Measurements from ENCODE around the gene GAPT. TPM values are rescaled to one million over a fixed set of nuclear protein-coding genes. Genes with fewer than 3 reads are reported as not detected.

GAPT gene
- total and polyA plus RNA-seq, 11 donors, result 0.09 to 1.4 (median 0.39) TPM; not detected in 3

DNA sequence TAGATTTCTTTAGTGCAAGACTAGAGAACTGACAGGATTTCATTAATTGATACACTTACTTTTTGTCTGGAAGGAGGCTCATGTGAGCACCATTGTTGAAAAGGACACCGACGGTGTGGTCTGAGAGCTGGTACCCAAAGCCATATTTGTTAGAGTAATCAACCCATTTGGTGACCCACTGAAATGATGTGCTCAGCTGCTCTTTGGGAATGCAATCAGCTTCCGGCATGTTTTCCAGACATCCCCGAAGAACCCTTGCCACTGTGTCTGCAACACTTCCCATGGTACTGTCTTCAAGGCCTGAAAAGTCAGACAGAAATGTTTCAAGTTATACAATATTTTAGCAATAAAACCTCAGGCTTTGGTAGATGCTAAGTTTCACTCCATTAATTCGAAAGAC lies 35.8 kb upstream of the GAPT start:
- intact Hi-C loops (cut with DNase I), result loop anchor here in 9 of 10 donors (5.0 to 10.0 kb wide), 18 partner anchors 91 to 753 kb away; no protein-coding TSS in a partner anchor
- 42 to 54% (median 49%) methylated on average over 5 of the region's 5 CpGs for WGBS, 4 donors
- TF ChIP-seq, protein P1, sequence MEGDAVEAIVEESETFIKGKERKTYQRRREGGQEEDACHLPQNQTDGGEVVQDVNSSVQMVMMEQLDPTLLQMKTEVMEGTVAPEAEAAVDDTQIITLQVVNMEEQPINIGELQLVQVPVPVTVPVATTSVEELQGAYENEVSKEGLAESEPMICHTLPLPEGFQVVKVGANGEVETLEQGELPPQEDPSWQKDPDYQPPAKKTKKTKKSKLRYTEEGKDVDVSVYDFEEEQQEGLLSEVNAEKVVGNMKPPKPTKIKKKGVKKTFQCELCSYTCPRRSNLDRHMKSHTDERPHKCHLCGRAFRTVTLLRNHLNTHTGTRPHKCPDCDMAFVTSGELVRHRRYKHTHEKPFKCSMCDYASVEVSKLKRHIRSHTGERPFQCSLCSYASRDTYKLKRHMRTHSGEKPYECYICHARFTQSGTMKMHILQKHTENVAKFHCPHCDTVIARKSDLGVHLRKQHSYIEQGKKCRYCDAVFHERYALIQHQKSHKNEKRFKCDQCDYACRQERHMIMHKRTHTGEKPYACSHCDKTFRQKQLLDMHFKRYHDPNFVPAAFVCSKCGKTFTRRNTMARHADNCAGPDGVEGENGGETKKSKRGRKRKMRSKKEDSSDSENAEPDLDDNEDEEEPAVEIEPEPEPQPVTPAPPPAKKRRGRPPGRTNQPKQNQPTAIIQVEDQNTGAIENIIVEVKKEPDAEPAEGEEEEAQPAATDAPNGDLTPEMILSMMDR (IDR thresholded peaks at IDR 0.05), result no peak
- TF ChIP-seq POLR2A (IDR thresholded peaks at IDR 0.05), result no peak

DNA sequence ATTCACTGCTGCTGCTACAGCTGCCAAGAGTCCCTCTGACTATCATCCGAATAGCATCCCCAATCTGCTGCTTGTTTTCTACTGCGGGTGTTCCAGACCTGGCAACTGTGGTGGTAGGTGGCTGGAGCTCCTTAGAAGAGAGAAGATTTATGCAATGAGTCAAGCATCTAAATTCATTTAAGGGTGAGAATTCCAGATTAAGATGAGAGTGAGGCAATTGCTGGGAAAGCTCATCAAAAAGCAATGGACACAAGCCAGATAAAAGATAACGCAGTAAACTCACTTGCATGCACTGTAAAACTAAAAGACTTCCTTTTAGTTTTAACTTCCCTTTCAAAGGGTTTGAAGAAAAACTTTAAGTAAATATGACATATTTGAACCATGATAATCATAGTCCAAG lies 35.2 kb upstream of the GAPT start:
- Histone ChIP-seq H3K36me3 (peaks cover 0 to 75% (median 51%) of the 10 kb centered on the region in 9 donors), H3K9me3 (no peaks in the 10 kb centered on the region), H3K4me1 (peaks cover 0 to 41% (median 20%) of the 10 kb centered on the region in 12 donors), H3K27me3 (no peaks in the 10 kb centered on the region), H3K27ac (peak overlapping the region in 9 of 12 donors; percentile 33 to 99 (median 96)), H3K4me3 (peak overlapping the region in 11 of 12 donors; percentile 70 to 97 (median 86))
- TF ChIP-seq, protein P1 (IDR thresholded peaks at IDR 0.05), result no peak
- TF ChIP-seq POLR2A (IDR thresholded peaks at IDR 0.05), result no peak
- DNase-seq (peak in 2 of 5 donors; percentile 27 to 41), ATAC-seq (no peak)
- WGBS, 4 donors, result 13 to 21% (median 15%) methylated on average over 3 of the region's 3 CpGs
- intact Hi-C loops (cut with DNase I), result loop anchor here in 9 of 10 donors (2.0 to 10.0 kb wide), 19 partner anchors 91 to 754 kb away; no protein-coding TSS in a partner anchor

More for the DNA sequence above, 35.8 kb upstream of the GAPT start:
- no peaks in the 10 kb centered on the region for H3K27me3 ChIP-seq
- H3K4me1 ChIP-seq, result peaks cover 0 to 41% (median 20%) of the 10 kb centered on the region in 12 donors
- H3K36me3 ChIP-seq, result peaks cover 0 to 75% (median 51%) of the 10 kb centered on the region in 9 donors
- H3K4me3 ChIP-seq, result peak overlapping the region in 11 of 12 donors; percentile 70 to 97 (median 86)
- ATAC-seq (no peak), DNase-seq (no peak)
- H3K9me3 ChIP-seq, result no peaks in the 10 kb centered on the region
- peak overlapping the region in 10 of 12 donors; percentile 20 to 99 (median 96) for H3K27ac ChIP-seq

DNA sequence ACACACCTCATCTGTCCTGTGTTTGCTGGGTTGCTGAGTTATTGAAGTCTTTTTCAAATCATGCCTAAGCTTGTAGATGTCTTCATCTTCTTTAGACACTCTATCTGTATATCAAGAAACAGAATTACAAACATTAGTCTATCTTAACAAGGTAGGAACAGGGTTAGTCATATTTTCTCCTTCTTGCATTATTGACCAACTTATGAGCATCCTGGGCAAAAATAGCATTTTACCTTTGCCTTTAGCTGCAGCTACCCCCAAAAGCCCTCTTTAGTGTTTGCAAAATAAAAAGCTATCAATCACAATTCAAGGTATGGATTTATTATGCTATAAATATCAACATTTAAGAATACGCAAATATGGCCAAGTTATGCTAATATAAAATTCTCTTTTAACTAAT lies 34.7 kb upstream of the GAPT start:
- Histone ChIP-seq H3K9me3 (no peaks in the 10 kb centered on the region), H3K27me3 (no peaks in the 10 kb centered on the region), H3K27ac (peak overlapping the region in 9 of 12 donors; percentile 33 to 99 (median 96)), H3K4me3 (peak overlapping the region in 11 of 12 donors; percentile 70 to 97 (median 86)), H3K4me1 (peaks cover 0 to 41% (median 20%) of the 10 kb centered on the region in 12 donors), H3K36me3 (peaks cover 0 to 72% (median 51%) of the 10 kb centered on the region in 9 donors)
- ATAC-seq (no peak), DNase-seq (no peak)
- intact Hi-C loops (cut with DNase I), result loop anchor here in 9 of 10 donors (2.0 to 10.0 kb wide), 19 partner anchors 92 to 754 kb away; no protein-coding TSS in a partner anchor
- no peak for TF ChIP-seq POLR2A (IDR thresholded peaks at IDR 0.05)
- TF ChIP-seq, protein P1 (IDR thresholded peaks at IDR 0.05), result no peak
- WGBS, 4 donors, result 40 to 62% (median 58%) methylated on average over 1 of the region's 1 CpG

DNA sequence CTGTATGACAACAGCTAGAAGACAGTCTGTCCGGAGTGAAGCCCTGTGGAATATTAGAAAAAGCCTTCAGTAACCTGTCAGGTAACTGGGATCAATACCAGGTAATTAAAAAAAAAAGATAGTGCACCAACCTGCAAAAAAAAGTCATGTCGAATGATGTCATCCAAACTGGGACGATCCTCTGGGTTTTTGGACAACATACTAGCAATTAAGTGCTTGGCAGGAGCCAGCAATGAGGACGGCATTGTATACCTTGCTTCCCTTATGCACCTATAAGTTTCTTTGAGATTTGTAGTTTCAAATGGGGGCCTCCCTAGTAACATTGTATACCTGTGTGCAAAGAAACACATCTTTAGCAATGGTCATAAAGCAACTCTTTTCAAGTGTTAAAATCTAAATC lies 34.2 kb upstream of the GAPT start:
- peak overlapping the region; percentile 59 to 97 (median 85) for H3K4me3 ChIP-seq
- 21 to 27% (median 25%) methylated on average over 4 of the region's 4 CpGs for WGBS, 4 donors
- no peaks in the 10 kb centered on the region for H3K9me3 ChIP-seq
- peaks cover 0 to 44% (median 22%) of the 10 kb centered on the region in 12 donors for H3K4me1 ChIP-seq
- no peak for ATAC-seq
- TF ChIP-seq, protein P1 (IDR thresholded peaks at IDR 0.05), result no peak
- TF ChIP-seq POLR2A (IDR thresholded peaks at IDR 0.05), result no peak
- no peak for DNase-seq
- H3K27me3 ChIP-seq, result no peaks in the 10 kb centered on the region
- H3K36me3 ChIP-seq, result peaks cover 0 to 67% (median 51%) of the 10 kb centered on the region in 9 donors
- peak overlapping the region in 10 of 12 donors; percentile 33 to 99 (median 96) for H3K27ac ChIP-seq
- intact Hi-C loops (cut with DNase I), result loop anchor here in 9 of 10 donors (2.0 to 10.0 kb wide), 19 partner anchors 92 to 755 kb away; no protein-coding TSS in a partner anchor

Data from heart left ventricle (tissue), 16 donors.